IMR-90 (cell line): Measurements from ENCODE around the gene PCNX2. TPM values are rescaled to one million over a fixed set of nuclear protein-coding genes. Genes with fewer than 3 reads are reported as not detected.

Source experiments
- ATAC-seq: fragments of 200-7000 bp; cut with Tn5 transposase; 2 replicates; pipeline ENCODE4 v1.9.1; 2020; ENCODE audit warnings: low read depth, mild to moderate bottlenecking, moderate library complexity
- BruUV-seq: library from RNA; stranded (reverse); fragments of 400-500 nt; replicated peaks from 2 replicates; lab custom pipeline; 2021; lab: Mats Ljungman, UMichigan
- CTCF ChIA-PET: fragments of 300-600 bp; formaldehyde crosslinking; extraction: SDS; loops from one replicate; lab custom pipeline; 2021; ENCODE audit warnings: antibody characterized with exemption; lab: Yijun Ruan, JAX
- POLR2A ChIA-PET: fragments of 300-600 bp; sonication (Branson Sonifier 250); formaldehyde crosslinking; loops from one replicate; lab custom pipeline; 2022; ENCODE audit warnings: antibody characterized with exemption; ENCODE audit not compliant: unreplicated experiment; lab: Charles Lee
- DNase-seq: peaks from one replicate; pipeline ENCODE4 v3.0.0; 2013
- H2AFZ ChIP-seq: replicated peaks from 2 replicates; pipeline ENCODE3; 2013; ENCODE audit warnings: low read length, mild to moderate bottlenecking; ENCODE audit not compliant: poor library complexity
- H2AK5ac ChIP-seq: 2 replicates; pipeline ENCODE4 v1.6.1; 2013; ENCODE audit warnings: low read depth, low read length, inconsistent platforms
- H2AK9ac ChIP-seq: replicated peaks from 2 replicates; pipeline ENCODE3; 2013; ENCODE audit warnings: mild to moderate bottlenecking, low read depth, low read length, moderate library complexity; ENCODE audit not compliant: poor library complexity
- H2BK120ac ChIP-seq: 2 replicates; pipeline ENCODE4 v1.6.1; 2013; ENCODE audit warnings: low read depth, low read length, inconsistent platforms
- H2BK15ac ChIP-seq: 3 replicates; pipeline ENCODE4 v1.6.1; 2013; ENCODE audit warnings: low read depth, low read length, inconsistent platforms
- H2BK20ac ChIP-seq: 2 replicates; pipeline ENCODE4 v1.6.1; 2013; ENCODE audit warnings: low read depth, mild to moderate bottlenecking, inconsistent platforms, low read length, moderate library complexity
- H2BK5ac ChIP-seq: 2 replicates; pipeline ENCODE4 v1.6.1; 2013; ENCODE audit warnings: mild to moderate bottlenecking, low read depth, low read length, inconsistent platforms; ENCODE audit not compliant: poor library complexity, severe bottlenecking
- H3K14ac ChIP-seq: replicated peaks from 2 replicates; pipeline ENCODE4 v1.6.1; 2013; ENCODE audit warnings: low read depth, low read length, inconsistent platforms
- H3K18ac ChIP-seq: 2 replicates; pipeline ENCODE4 v1.6.1; 2013; ENCODE audit warnings: low read depth, low read length, control low read depth
- H3K23ac ChIP-seq: 2 replicates; pipeline ENCODE4 v1.6.1; 2013; ENCODE audit warnings: low read depth, low read length, inconsistent platforms
- H3K27ac ChIP-seq: 2 replicates; pipeline ENCODE4 v1.5.1; 2013; ENCODE audit warnings: mild to moderate bottlenecking, control low read depth, low read length; ENCODE audit not compliant: insufficient read depth
- H3K27me3 ChIP-seq: 2 replicates; pipeline ENCODE4 v1.6.1; 2013; ENCODE audit warnings: low read length; ENCODE audit not compliant: control insufficient read depth, insufficient read depth
- H3K36me3 ChIP-seq: 2 replicates; pipeline ENCODE4 v1.6.1; 2013; ENCODE audit warnings: low read length, mixed read lengths; ENCODE audit not compliant: control insufficient read depth, insufficient read depth
- H3K4ac ChIP-seq: 2 replicates; pipeline ENCODE4 v1.6.1; 2013; ENCODE audit warnings: low read depth, low read length, inconsistent platforms
- H3K4me1 ChIP-seq: 2 replicates; pipeline ENCODE4 v1.6.1; 2013; ENCODE audit warnings: low read length, mixed read lengths; ENCODE audit not compliant: control insufficient read depth, insufficient read depth
- H3K4me2 ChIP-seq: 2 replicates; pipeline ENCODE4 v1.6.1; 2013; ENCODE audit warnings: low read depth, mild to moderate bottlenecking, control low read depth, low read length, moderate library complexity
- H3K4me3 ChIP-seq: 2 replicates; pipeline ENCODE4 v1.5.1; 2013; ENCODE audit warnings: low read depth, mild to moderate bottlenecking, control low read depth, low read length, moderate library complexity; ENCODE audit not compliant: insufficient read depth
- H3K56ac ChIP-seq: 2 replicates; pipeline ENCODE4 v1.6.1; 2013; ENCODE audit warnings: low read length, inconsistent platforms; ENCODE audit not compliant: insufficient read depth; ENCODE audit errors: extremely low read depth
- H3K79me1 ChIP-seq, 2 experiments: 2 replicates each; pipeline ENCODE4 v1.6.1; 2013; ENCODE audit warnings: low read length in 2 of 2, inconsistent platforms in 1 of 2, low read depth in 1 of 2
- H3K9ac ChIP-seq: 2 replicates; pipeline ENCODE4 v1.6.1; 2013; ENCODE audit warnings: low read depth, low read length, control low read depth
- H3K9me1 ChIP-seq: 2 replicates; pipeline ENCODE4 v1.6.1; 2013; ENCODE audit warnings: low read length, inconsistent platforms; ENCODE audit not compliant: insufficient read depth
- H3K9me3 ChIP-seq: 2 replicates; pipeline ENCODE4 v1.6.1; 2013; ENCODE audit warnings: low read length; ENCODE audit not compliant: control insufficient read depth, insufficient read depth
- H4K20me1 ChIP-seq: 2 replicates; pipeline ENCODE4 v1.6.1; 2013; ENCODE audit warnings: low read length, inconsistent platforms; ENCODE audit not compliant: insufficient read depth
- H4K5ac ChIP-seq: 2 replicates; pipeline ENCODE4 v1.6.1; 2013; ENCODE audit warnings: mild to moderate bottlenecking, low read depth, low read length, control low read depth
- H4K8ac ChIP-seq, 2 experiments: 2 replicates each; pipeline ENCODE4 v1.6.1; 2013; ENCODE audit warnings: low read depth in 2 of 2, low read length in 2 of 2, control low read depth in 1 of 2, inconsistent platforms in 1 of 2
- H4K91ac ChIP-seq: 2 replicates; pipeline ENCODE4 v1.6.1; 2013; ENCODE audit warnings: low read depth, low read length, inconsistent platforms; ENCODE audit not compliant: insufficient read depth
- CEBPB ChIP-seq: IDR thresholded peaks from 2 replicates; pipeline ENCODE4 v1.6.1; 2012; ENCODE audit warnings: low read depth, low read length, improper control_type of control experiment
- CHD1 ChIP-seq: IDR thresholded peaks from 2 replicates; pipeline ENCODE4 v1.6.1; 2012; ENCODE audit warnings: low read depth, low read length, improper control_type of control experiment
- ELK1 ChIP-seq: fragments of 150-350 bp; IDR thresholded peaks from 2 replicates; pipeline ENCODE4 v1.6.1; 2016; ENCODE audit warnings: low read depth, mild to moderate bottlenecking, low read length, moderate library complexity, borderline replicate concordance
- RFX5 ChIP-seq: IDR thresholded peaks from 2 replicates; pipeline ENCODE4 v1.8.0; 2012; ENCODE audit warnings: low read depth, mild to moderate bottlenecking, low read length, moderate library complexity
- dilution Hi-C: fragments of 300-500 bp; cut with HindIII; formaldehyde crosslinking; loops from one replicate; pipeline ENCODE4 v1.14.3; 2018; ENCODE audit warnings: low sequenced_read_pairs; ENCODE audit not compliant: unreplicated experiment
- in situ Hi-C: fragments of 300-500 bp; cut with MboI; formaldehyde crosslinking; loops from 3 replicates; pipeline ENCODE4 v1.14.3; 2019; ENCODE audit warnings: low sequenced_read_pairs, inconsistent platforms, mixed read lengths
- intact Hi-C: fragments of 100-400 bp; cut with micrococcal nuclease; formaldehyde crosslinking; loops from 2 replicates; pipeline ENCODE4 v1.10.0; 2022
- polyA plus RNA-seq, 3 experiments: library from polyadenylated mRNA; depleted of rRNA; stranded (reverse); fragments of >200 nt; gene quantifications; 2 replicates each; pipeline ENCODE4 v1.2.3, GENCODE V29; 2012; ENCODE audit warnings: low replicate concordance in 1 of 3
- total RNA-seq: library from RNA; depleted of rRNA; stranded (reverse); fragments of >200 nt; gene quantifications from 2 replicates; pipeline ENCODE4 v1.2.3, GENCODE V29; 2012
- TF ChIP-seq, protein P1 (sequence below): fragments of 150-350 bp; IDR thresholded peaks from 2 replicates; pipeline ENCODE4 v1.6.1; 2017; ENCODE audit warnings: mild to moderate bottlenecking, antibody characterized with exemption, low read length, low read depth

Gene PCNX2
- total and polyA plus RNA-seq, 2 of the 4 experiments (the other 2 are of a cell fraction): 15.9 to 22.6 TPM

GRCh38 chr1:233158322-233158721 is 137.2 kb downstream of the PCNX2 start:
- Histone ChIP-seq H4K5ac (no peak overlapping the region), H2BK15ac (no peak overlapping the region), H3K9me1 (0 out of 2 replicates have a peak, but pooled peaks cover 2% of the 10 kb centered on the region), H3K36me3 (peaks cover 16% of the 10 kb centered on the region), H3K14ac (no peak overlapping the region), H2BK5ac (no peak overlapping the region), H3K4ac (no peak overlapping the region), H3K4me2 (no peak overlapping the region), H2AFZ (no peak overlapping the region), H3K27ac (no peak overlapping the region), H3K4me3 (no peak overlapping the region), H2AK5ac (no peak overlapping the region), H3K56ac (no peak overlapping the region), H3K79me1 (no peaks in the 10 kb centered on the region), H2BK120ac (no peak overlapping the region), H4K20me1 (no peaks in the 10 kb centered on the region), H2AK9ac (no peak overlapping the region), H3K4me1 (no peaks in the 10 kb centered on the region), H4K91ac (no peak overlapping the region), H3K27me3 (no peaks in the 10 kb centered on the region), H4K8ac (no peak overlapping the region), H3K18ac (no peak overlapping the region), H3K9me3 (no peaks in the 10 kb centered on the region), H2BK20ac (no peak overlapping the region), H3K9ac (no peak overlapping the region), H3K23ac (no peak overlapping the region)
- ChIA-PET CTCF (no interaction called here), POLR2A (no interaction called here)
- no TSS peak for BruUV-seq
- no peak for DNase-seq
- in situ Hi-C loops: no loop called here
- dilution Hi-C loops: no loop called here
- ATAC-seq: no peak
- intact Hi-C loops: no loop called here
- no peak for TF ChIP-seq CEBPB
- no peak for TF ChIP-seq CHD1
- TF ChIP-seq, protein P1, sequence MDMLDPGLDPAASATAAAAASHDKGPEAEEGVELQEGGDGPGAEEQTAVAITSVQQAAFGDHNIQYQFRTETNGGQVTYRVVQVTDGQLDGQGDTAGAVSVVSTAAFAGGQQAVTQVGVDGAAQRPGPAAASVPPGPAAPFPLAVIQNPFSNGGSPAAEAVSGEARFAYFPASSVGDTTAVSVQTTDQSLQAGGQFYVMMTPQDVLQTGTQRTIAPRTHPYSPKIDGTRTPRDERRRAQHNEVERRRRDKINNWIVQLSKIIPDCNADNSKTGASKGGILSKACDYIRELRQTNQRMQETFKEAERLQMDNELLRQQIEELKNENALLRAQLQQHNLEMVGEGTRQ: no peak
- TF ChIP-seq ELK1: no peak
- TF ChIP-seq RFX5: no peak
